ENCODE results near the gene ZP4. TPM values are rescaled to one million over a fixed set of nuclear protein-coding genes. Genes with fewer than 3 reads are reported as not detected.

ZP4 gene
- total RNA-seq = not detected in 2 replicates

GRCh38 chr1:237890822-237891221, at the start of gene ZP4:
ZP4 (minus strand) TSS chr1:237890922; CDS start chr1:237890635, 287 bp downstream.

Measured in smooth muscle cell of bladder (primary cell).